Measurements from ENCODE around the gene TMEM121B. TPM values are rescaled to one million over a fixed set of nuclear protein-coding genes. Genes with fewer than 3 reads are reported as not detected.

TMEM121B gene
- total and polyA plus RNA-seq, 2 donors: 0.09 to 0.23 TPM

- Histone ChIP-seq H3K4me3 (ENCODE audit: low read length in 2 of 2) (no peak overlapping the region), H3K4me1 (ENCODE audit: control insufficient read depth in 2 of 2, insufficient read depth in 2 of 2, low read length in 2 of 2) (no peaks in the 10 kb centered on the region), H3K36me3 (ENCODE audit: control insufficient read depth in 2 of 2, insufficient read depth in 2 of 2, low read length in 1 of 2) (no peaks in the 10 kb centered on the region), H3K9me3 (ENCODE audit: control insufficient read depth in 2 of 2, insufficient read depth in 1 of 2, low read length in 1 of 2) (no peaks in the 10 kb centered on the region), H3K27ac (ENCODE audit: low read depth in 1 of 2, low read length in 1 of 2) (no peak overlapping the region), H3K27me3 (ENCODE audit: control insufficient read depth in 2 of 2, insufficient read depth in 1 of 2, low read length in 1 of 2) (no peaks in the 10 kb centered on the region)
- WGBS: 97% methylated on average over 1 of the region's 1 CpG
- no peak for DNase-seq (ENCODE audit: low read depth in 6 of 9, low spot score in 9 of 9)
Observed at GRCh38 chr22:17130199-17130598, 9.0 kb upstream of the TMEM121B start.

GRCh38 chr22:17120711-17121232 is 388 bp downstream of the TMEM121B start:
- WGBS: under 1% methylated on average over 70 of the region's 70 CpGs
- peak overlapping the region in 1 of 2 donors; percentile 54 for H3K4me3 ChIP-seq (ENCODE audit: low read length in 2 of 2)
- H3K36me3 ChIP-seq (ENCODE audit: control insufficient read depth in 2 of 2, insufficient read depth in 2 of 2, low read length in 1 of 2): no peaks in the 10 kb centered on the region
- no peaks in the 10 kb centered on the region for H3K9me3 ChIP-seq (ENCODE audit: control insufficient read depth in 2 of 2, insufficient read depth in 1 of 2, low read length in 1 of 2)
- peaks cover 39 to 43% of the 10 kb centered on the region in 2 donors for H3K4me1 ChIP-seq (ENCODE audit: control insufficient read depth in 2 of 2, insufficient read depth in 2 of 2, low read length in 2 of 2)
- peaks cover 31 to 50% of the 10 kb centered on the region in 2 donors for H3K27me3 ChIP-seq (ENCODE audit: control insufficient read depth in 2 of 2, insufficient read depth in 1 of 2, low read length in 1 of 2)
- H3K27ac ChIP-seq (ENCODE audit: low read depth in 1 of 2, low read length in 1 of 2): no peak overlapping the region
- DNase-seq (ENCODE audit: low read depth in 6 of 9, low spot score in 9 of 9): no peak

- Histone ChIP-seq H3K27ac (ENCODE audit: low read depth in 1 of 2, low read length in 1 of 2) (no peak overlapping the region), H3K27me3 (ENCODE audit: control insufficient read depth in 2 of 2, insufficient read depth in 1 of 2, low read length in 1 of 2) (peaks cover 31 to 50% of the 10 kb centered on the region in 2 donors), H3K4me3 (ENCODE audit: low read length in 2 of 2) (peak overlapping the region in 1 of 2 donors; percentile 54), H3K9me3 (ENCODE audit: control insufficient read depth in 2 of 2, insufficient read depth in 1 of 2, low read length in 1 of 2) (no peaks in the 10 kb centered on the region), H3K4me1 (ENCODE audit: control insufficient read depth in 2 of 2, insufficient read depth in 2 of 2, low read length in 2 of 2) (peaks cover 44 to 48% of the 10 kb centered on the region in 2 donors), H3K36me3 (ENCODE audit: control insufficient read depth in 2 of 2, insufficient read depth in 2 of 2, low read length in 1 of 2) (no peaks in the 10 kb centered on the region)
- 3% methylated on average over 45 of the region's 45 CpGs for WGBS
- DNase-seq (ENCODE audit: low read depth in 6 of 9, low spot score in 9 of 9): peak in 3 of 9 donors; percentile 50 to 55 (median 53)
Observed at GRCh38 chr22:17120281-17120680, 879 bp downstream of the TMEM121B start.

- WGBS: 44% methylated on average over 63 of the region's 63 CpGs
- peak in 1 of 9 donors; percentile 21 for DNase-seq (ENCODE audit: low read depth in 6 of 9, low spot score in 9 of 9)
- Histone ChIP-seq H3K27me3 (ENCODE audit: control insufficient read depth in 2 of 2, insufficient read depth in 1 of 2, low read length in 1 of 2) (peaks cover 31 to 50% of the 10 kb centered on the region in 2 donors), H3K27ac (ENCODE audit: low read depth in 1 of 2, low read length in 1 of 2) (no peak overlapping the region), H3K36me3 (ENCODE audit: control insufficient read depth in 2 of 2, insufficient read depth in 2 of 2, low read length in 1 of 2) (no peaks in the 10 kb centered on the region), H3K4me1 (ENCODE audit: control insufficient read depth in 2 of 2, insufficient read depth in 2 of 2, low read length in 2 of 2) (peaks cover 45 to 51% of the 10 kb centered on the region in 2 donors), H3K4me3 (ENCODE audit: low read length in 2 of 2) (no peak overlapping the region), H3K9me3 (ENCODE audit: control insufficient read depth in 2 of 2, insufficient read depth in 1 of 2, low read length in 1 of 2) (no peaks in the 10 kb centered on the region)
Observed at GRCh38 chr22:17119481-17120202, 1.5 kb downstream of the TMEM121B start.

- no peaks in the 10 kb centered on the region for H3K36me3 ChIP-seq (ENCODE audit: control insufficient read depth in 2 of 2, insufficient read depth in 2 of 2, low read length in 1 of 2)
- H3K27ac ChIP-seq (ENCODE audit: low read depth in 1 of 2, low read length in 1 of 2): no peak overlapping the region
- no peaks in the 10 kb centered on the region for H3K9me3 ChIP-seq (ENCODE audit: control insufficient read depth in 2 of 2, insufficient read depth in 1 of 2, low read length in 1 of 2)
- H3K27me3 ChIP-seq (ENCODE audit: control insufficient read depth in 2 of 2, insufficient read depth in 1 of 2, low read length in 1 of 2): peaks cover 31 to 46% of the 10 kb centered on the region in 2 donors
- 51% methylated on average over 4 of the region's 4 CpGs for WGBS
- no peak overlapping the region for H3K4me3 ChIP-seq (ENCODE audit: low read length in 2 of 2)
- DNase-seq (ENCODE audit: low read depth in 6 of 9, low spot score in 9 of 9): no peak
- peaks cover 45 to 53% of the 10 kb centered on the region in 2 donors for H3K4me1 ChIP-seq (ENCODE audit: control insufficient read depth in 2 of 2, insufficient read depth in 2 of 2, low read length in 2 of 2)
Observed at GRCh38 chr22:17118342-17118741, 2.8 kb downstream of the TMEM121B start.

- H3K27me3 ChIP-seq (ENCODE audit: control insufficient read depth in 2 of 2, insufficient read depth in 1 of 2, low read length in 1 of 2): peaks cover 31 to 41% of the 10 kb centered on the region in 2 donors
- H3K9me3 ChIP-seq (ENCODE audit: control insufficient read depth in 2 of 2, insufficient read depth in 1 of 2, low read length in 1 of 2): no peaks in the 10 kb centered on the region
- H3K27ac ChIP-seq (ENCODE audit: low read depth in 1 of 2, low read length in 1 of 2): no peak overlapping the region
- WGBS: 8% methylated on average over 4 of the region's 4 CpGs
- H3K36me3 ChIP-seq (ENCODE audit: control insufficient read depth in 2 of 2, insufficient read depth in 2 of 2, low read length in 1 of 2): no peaks in the 10 kb centered on the region
- H3K4me1 ChIP-seq (ENCODE audit: control insufficient read depth in 2 of 2, insufficient read depth in 2 of 2, low read length in 2 of 2): peaks cover 45 to 53% of the 10 kb centered on the region in 2 donors
- peak in 3 of 9 donors; percentile 20 to 62 (median 32) for DNase-seq (ENCODE audit: low read depth in 6 of 9, low spot score in 9 of 9)
- no peak overlapping the region for H3K4me3 ChIP-seq (ENCODE audit: low read length in 2 of 2)
Observed at GRCh38 chr22:17117890-17118289, 3.3 kb downstream of the TMEM121B start.

GRCh38 chr22:17117400-17117799 is 3.8 kb downstream of the TMEM121B start:
- Histone ChIP-seq H3K27me3 (ENCODE audit: control insufficient read depth in 2 of 2, insufficient read depth in 1 of 2, low read length in 1 of 2) (peaks cover 28 to 37% of the 10 kb centered on the region in 2 donors), H3K4me1 (ENCODE audit: control insufficient read depth in 2 of 2, insufficient read depth in 2 of 2, low read length in 2 of 2) (peaks cover 45 to 53% of the 10 kb centered on the region in 2 donors), H3K27ac (ENCODE audit: low read depth in 1 of 2, low read length in 1 of 2) (no peak overlapping the region), H3K9me3 (ENCODE audit: control insufficient read depth in 2 of 2, insufficient read depth in 1 of 2, low read length in 1 of 2) (no peaks in the 10 kb centered on the region), H3K36me3 (ENCODE audit: control insufficient read depth in 2 of 2, insufficient read depth in 2 of 2, low read length in 1 of 2) (peaks cover 0 to 2% of the 10 kb centered on the region in 2 donors), H3K4me3 (ENCODE audit: low read length in 2 of 2) (no peak overlapping the region)
- WGBS: 79% methylated on average over 3 of the region's 3 CpGs
- DNase-seq (ENCODE audit: low read depth in 6 of 9, low spot score in 9 of 9): no peak

- Histone ChIP-seq H3K9me3 (ENCODE audit: control insufficient read depth in 2 of 2, insufficient read depth in 1 of 2, low read length in 1 of 2) (no peaks in the 10 kb centered on the region), H3K36me3 (ENCODE audit: control insufficient read depth in 2 of 2, insufficient read depth in 2 of 2, low read length in 1 of 2) (peaks cover 0 to 8% of the 10 kb centered on the region in 2 donors), H3K4me1 (ENCODE audit: control insufficient read depth in 2 of 2, insufficient read depth in 2 of 2, low read length in 2 of 2) (peaks cover 45 to 53% of the 10 kb centered on the region in 2 donors), H3K4me3 (ENCODE audit: low read length in 2 of 2) (no peak overlapping the region), H3K27ac (ENCODE audit: low read depth in 1 of 2, low read length in 1 of 2) (peak overlapping the region in 1 of 2 donors; percentile 6), H3K27me3 (ENCODE audit: control insufficient read depth in 2 of 2, insufficient read depth in 1 of 2, low read length in 1 of 2) (peaks cover 22 to 30% of the 10 kb centered on the region in 2 donors)
- 27% methylated on average over 6 of the region's 6 CpGs for WGBS
- no peak for DNase-seq (ENCODE audit: low read depth in 6 of 9, low spot score in 9 of 9)
Observed at GRCh38 chr22:17116572-17117330, 4.4 kb downstream of the TMEM121B start.

All from thymus (tissue), 11 donors.